K562 (cell line): ENCODE measurements around the gene KIF9. TPM values are rescaled to one million over a fixed set of nuclear protein-coding genes. Genes with fewer than 3 reads are reported as not detected.

Source experiments
- BMI1 ChIP-seq: fragments of 150-350 bp; IDR thresholded peaks from 2 replicates; pipeline ENCODE4 v1.6.1; 2014; ENCODE audit warnings: low read length
- E4F1 ChIP-seq: fragments of 250-450 bp; sonication (Bioruptor Pico); IDR thresholded peaks from 2 replicates; pipeline ENCODE4 v1.5.0; 2021; ENCODE audit warnings: mild to moderate bottlenecking, borderline replicate concordance
- MGA ChIP-seq: fragments of 450-650 bp; IDR thresholded peaks from 2 replicates; pipeline ENCODE4 v1.6.1; 2016; ENCODE audit warnings: mild to moderate bottlenecking, moderate library complexity
- MTA1 ChIP-seq: fragments of 450-650 bp; IDR thresholded peaks from 2 replicates; pipeline ENCODE4 v1.6.1; 2017; ENCODE audit warnings: borderline replicate concordance
- SREBF2 ChIP-seq: sonication (generic); formaldehyde crosslinking; IDR thresholded peaks from 2 replicates; pipeline ENCODE4 v1.4.0; 2020; ENCODE audit warnings: mild to moderate bottlenecking, missing genetic modification reagents
- ZNF274 ChIP-seq: IDR thresholded peaks from 2 replicates; pipeline ENCODE4 v1.6.1; 2011; ENCODE audit warnings: low read depth, mild to moderate bottlenecking, low read length, moderate library complexity, borderline replicate concordance
- ZNF280A ChIP-seq: fragments of 450-650 bp; IDR thresholded peaks from 2 replicates; pipeline ENCODE4 v1.6.1; 2018; ENCODE audit warnings: mild to moderate bottlenecking, low read depth; ENCODE audit not compliant: partially characterized antibody
- ZNF512 ChIP-seq: IDR thresholded peaks from 2 replicates; pipeline ENCODE4 v1.6.1; 2016; ENCODE audit warnings: missing genetic modification characterization, missing compliant biosample characterization
- ZNF551 ChIP-seq: fragments of 250-450 bp; sonication (Bioruptor Pico); IDR thresholded peaks from 2 replicates; pipeline ENCODE4 v1.5.0; 2021; ENCODE audit warnings: mild to moderate bottlenecking, moderate library complexity
- ZSCAN29 ChIP-seq: fragments of 450-650 bp; IDR thresholded peaks from 2 replicates; pipeline ENCODE4 v1.6.1; 2017
- polyA plus RNA-seq, 8 experiments: library from polyadenylated mRNA; depleted of rRNA in 4 of 8; stranded (reverse) in 5 of 8; unstranded in 3 of 8; fragments of >200 nt; fragmentation: Nextera tagmentation in 2 of 8; fragmentation: Illumina TruSeq in 1 of 8; extraction: Ambion mirVana in 2 of 8; extraction: Trizol in 1 of 8; gene quantifications; 2 replicates each; pipeline versions ENCODE4 v1.2.1 to v1.2.3, GENCODE V29; 2011 to 2014; ENCODE audit warnings: inconsistent platforms in 1 of 8, missing spikeins in 1 of 8
- total RNA-seq, 7 experiments: library from RNA; depleted of rRNA in 6 of 7; stranded (reverse); fragments of >200 nt in 6 of 7; fragmentation: Illumina TruSeq in 2 of 7; extraction: Trizol in 2 of 7; gene quantifications; 2 replicates each; pipeline versions ENCODE4 v1.2.1 to v1.2.3, GENCODE V29; 2011 to 2021; ENCODE audit warnings: low replicate concordance in 1 of 7

Gene KIF9
- total and polyA plus RNA-seq, 9 of the 15 experiments (the other 6 are each of a cell fraction or from before 2014, with no cell fraction given), result 16.9 to 56.9 (median 25.0) TPM

GRCh38 chr3:47282424-47283192 lies at the start of gene KIF9, which contains the start of gene KLHL18 (continued):
- TF ChIP-seq MGA (peak; percentile 75), SREBF2 (no peak), E4F1 (CRISPR knock-in tag) (no peak), MTA1 (no peak; the same call in 1 of the 2 replicates), ZSCAN29 (no peak), ZNF280A (no peak), BMI1 (peak; percentile 98), ZNF551 (no peak), ZNF274 (no peak), ZNF512 (tag) (no peak)
